CD4-positive, alpha-beta memory T cell (primary cell): ENCODE measurements around the gene BEST1. TPM values are rescaled to one million over a fixed set of nuclear protein-coding genes. Genes with fewer than 3 reads are reported as not detected.
A peak's percentile ranks its signal among the peaks of the same experiment; 100 is the strongest.

Source experiments
- CTCF ChIA-PET: fragments of 350-600 bp; sonication (Branson Sonifier 250); formaldehyde crosslinking; loops from one replicate; lab custom pipeline; 2021; ENCODE audit warnings: inconsistent platforms; ENCODE audit not compliant: partially characterized antibody; lab: Charles Lee
- POLR2A ChIA-PET: fragments of 350-600 bp; sonication (Branson Sonifier 250); formaldehyde crosslinking; loops from one replicate; lab custom pipeline; 2021; ENCODE audit not compliant: partially characterized antibody; lab: Charles Lee
- DNase-seq, 5 donors: peaks; one replicate each; pipeline versions ENCODE4 v3.0.0 to v3.0.0-alpha.2; 2020 to 2022; ENCODE audit warnings: mixed read lengths in 1 of 5
- H3K27ac ChIP-seq: one replicate; pipeline ENCODE4 v1.7.0; 2013; ENCODE audit warnings: low read depth, low read length
- H3K27me3 ChIP-seq: 2 replicates; pipeline ENCODE4 v1.7.0; 2013; ENCODE audit warnings: mild to moderate bottlenecking, low read length, moderate library complexity; ENCODE audit not compliant: insufficient read depth
- H3K36me3 ChIP-seq: 2 replicates; pipeline ENCODE4 v1.7.0; 2013; ENCODE audit warnings: mild to moderate bottlenecking, low read length, moderate library complexity; ENCODE audit not compliant: insufficient read depth
- H3K4me1 ChIP-seq: 2 replicates; pipeline ENCODE4 v1.7.0; 2013; ENCODE audit warnings: mild to moderate bottlenecking, low read length, moderate library complexity; ENCODE audit not compliant: insufficient read depth
- H3K4me3 ChIP-seq, 2 donors: one replicate each; pipeline ENCODE4 v1.7.0; 2013; ENCODE audit warnings: low read length in 2 of 2, mild to moderate bottlenecking in 1 of 2
- H3K9me3 ChIP-seq, 2 donors: one replicate each; pipeline ENCODE4 v1.7.0; 2013; ENCODE audit warnings: low read length in 2 of 2, control low read depth in 1 of 2; ENCODE audit not compliant: control insufficient read depth in 1 of 2
- H3K27ac Mint-ChIP-seq, 7 donors: one replicate each; pipeline ENCODE4 v1.8.0; 2020 to 2021; ENCODE audit warnings: mixed read lengths in 7 of 7, mild to moderate bottlenecking in 6 of 7, inconsistent platforms in 3 of 7, moderate library complexity in 3 of 7
- H3K27me3 Mint-ChIP-seq, 2 donors: one replicate each; pipeline ENCODE4 v1.8.0; 2020 to 2021; ENCODE audit warnings: mixed read lengths in 2 of 2
- H3K36me3 Mint-ChIP-seq, 2 donors: one replicate each; pipeline ENCODE4 v1.8.0; 2020 to 2021; ENCODE audit warnings: mixed read lengths in 2 of 2, inconsistent platforms in 1 of 2, mild to moderate bottlenecking in 1 of 2
- H3K4me1 Mint-ChIP-seq, 4 donors: one replicate each; pipeline ENCODE4 v1.8.0; 2020 to 2021; ENCODE audit warnings: mixed read lengths in 4 of 4, mild to moderate bottlenecking in 1 of 4
- H3K4me3 Mint-ChIP-seq, 8 donors: one replicate each; pipeline ENCODE4 v1.8.0; 2020 to 2021; ENCODE audit warnings: mixed read lengths in 8 of 8, mild to moderate bottlenecking in 7 of 8, moderate library complexity in 6 of 8, inconsistent platforms in 3 of 8
- H3K9me3 Mint-ChIP-seq, 8 donors: one replicate each; pipeline ENCODE4 v1.8.0; 2020 to 2021; ENCODE audit warnings: mixed read lengths in 8 of 8, mild to moderate bottlenecking in 5 of 8, inconsistent platforms in 3 of 8, moderate library complexity in 1 of 8
- intact Hi-C: fragments of 100-400 bp; cut with micrococcal nuclease; formaldehyde crosslinking; loops from one replicate; pipeline ENCODE4 v1.15.1; 2023
- polyA plus RNA-seq, 2 donors: library from polyadenylated mRNA; unstranded; fragments of 300-500 nt; fragmentation: Illumina TruSeq; gene quantifications; one replicate each; pipeline ENCODE4 v1.2.3, GENCODE V29; 2021
- total RNA-seq, 2 experiments: library from RNA; stranded (reverse); gene quantifications; one replicate each; pipeline ENCODE4 v1.2.3, GENCODE V29; 2021

Gene BEST1
- total and polyA plus RNA-seq, 4 experiments from 2014 or later, result 0.26 to 1.3 (median 0.89) TPM

- Mint-ChIP-seq H3K4me1 (peaks cover 28 to 43% (median 35%) of the 10 kb centered on the region in 4 donors), H3K4me3 (no peak overlapping the region), H3K9me3 (peaks cover 0 to 8% (median 0%) of the 10 kb centered on the region in 8 donors), H3K27ac (peak overlapping the region in 5 of 7 donors; percentile 12 to 90 (median 71)), H3K36me3 (peaks cover 24 to 28% of the 10 kb centered on the region in 2 donors), H3K27me3 (no peaks in the 10 kb centered on the region)
- ChIA-PET CTCF (interaction anchor here (1.5 to 14.1 kb wide), 3 partner anchors 10 to 122 kb away, joined by 4 to 90 read pairs (median 9); no protein-coding TSS in a partner anchor), POLR2A (interaction anchor here (2.1 kb wide), 1 partner anchor 65 kb away, joined by 7 read pairs; no protein-coding TSS in a partner anchor)
- Histone ChIP-seq H3K36me3 (peaks cover 17% of the 10 kb centered on the region), H3K4me1 (peaks cover 32% of the 10 kb centered on the region), H3K27ac (no peak overlapping the region), H3K9me3 (no peaks in the 10 kb centered on the region), H3K27me3 (peaks cover 6% of the 10 kb centered on the region), H3K4me3 (no peak overlapping the region)
- no peak for DNase-seq
- intact Hi-C loops, result no loop called here
Observed at GRCh38 chr11:61960532-61960931, 10.4 kb downstream of the BEST1 start.

GRCh38 chr11:61961570-61962212, 11.5 kb downstream of the BEST1 start:
- intact Hi-C loops, result no loop called here
- ChIA-PET CTCF (interaction anchor here (2.4 to 14.1 kb wide), 2 partner anchors 14 to 121 kb away, joined by 9 to 90 read pairs; no protein-coding TSS in a partner anchor), POLR2A (interaction anchor here (0.5 to 2.1 kb wide), 4 partner anchors 64 to 121 kb away, joined by 3 to 7 read pairs (median 3); no protein-coding TSS in a partner anchor)
- H3K9me3 Mint-ChIP-seq, result peaks cover 0 to 8% (median 0%) of the 10 kb centered on the region in 8 donors
- H3K4me3 Mint-ChIP-seq, result peak overlapping the region in 3 of 8 donors; percentile 13 to 39 (median 25)
- H3K4me1 ChIP-seq, result peaks cover 29% of the 10 kb centered on the region
- H3K36me3 Mint-ChIP-seq, result peaks cover 29 to 40% of the 10 kb centered on the region in 2 donors
- no peaks in the 10 kb centered on the region for H3K27me3 ChIP-seq
- peaks cover 20% of the 10 kb centered on the region for H3K36me3 ChIP-seq
- no peaks in the 10 kb centered on the region for H3K9me3 ChIP-seq
- no peak for DNase-seq
- no peak overlapping the region for H3K4me3 ChIP-seq
- H3K27me3 Mint-ChIP-seq, result no peaks in the 10 kb centered on the region
- peaks cover 27 to 46% (median 34%) of the 10 kb centered on the region in 4 donors for H3K4me1 Mint-ChIP-seq
- H3K27ac Mint-ChIP-seq, result peak overlapping the region; percentile 26 to 98 (median 83)
- H3K27ac ChIP-seq, result no peak overlapping the region

GRCh38 chr11:61962213-61963015, 12.3 kb downstream of the BEST1 start:
- peak overlapping the region; percentile 63 to 99 (median 97) for H3K27ac Mint-ChIP-seq
- CTCF ChIA-PET, result interaction anchor here (2.4 to 14.1 kb wide), 2 partner anchors 15 to 120 kb away, joined by 9 to 90 read pairs; no protein-coding TSS in a partner anchor
- Histone ChIP-seq H3K27me3 (no peaks in the 10 kb centered on the region), H3K4me3 (no peak overlapping the region), H3K4me1 (peaks cover 29% of the 10 kb centered on the region), H3K36me3 (peaks cover 20% of the 10 kb centered on the region), H3K9me3 (no peaks in the 10 kb centered on the region), H3K27ac (peak overlapping the region; percentile 32)
- H3K4me1 Mint-ChIP-seq, result peaks cover 27 to 46% (median 34%) of the 10 kb centered on the region in 4 donors
- peak in 3 of 5 donors; percentile 25 to 46 (median 28) for DNase-seq
- intact Hi-C loops, result no loop called here
- H3K27me3 Mint-ChIP-seq, result no peaks in the 10 kb centered on the region
- POLR2A ChIA-PET, result interaction anchor here (0.7 to 11.4 kb wide), 4 partner anchors 64 to 147 kb away, joined by 3 to 352 read pairs (median 4); no protein-coding TSS in a partner anchor
- H3K9me3 Mint-ChIP-seq, result peaks cover 0 to 11% (median 0%) of the 10 kb centered on the region in 8 donors
- peaks cover 29 to 45% of the 10 kb centered on the region in 2 donors for H3K36me3 Mint-ChIP-seq
- H3K4me3 Mint-ChIP-seq, result peak overlapping the region in 4 of 8 donors; percentile 40 to 90 (median 58)

- ChIA-PET POLR2A (interaction anchor here (0.7 to 11.4 kb wide), 3 partner anchors 64 to 148 kb away, joined by 3 to 352 read pairs (median 6); no protein-coding TSS in a partner anchor), CTCF (interaction anchor here (1.2 to 14.1 kb wide), 3 partner anchors 15 to 120 kb away, joined by 3 to 90 read pairs (median 5); no protein-coding TSS in a partner anchor)
- Histone ChIP-seq H3K27me3 (no peaks in the 10 kb centered on the region), H3K4me1 (peaks cover 29% of the 10 kb centered on the region), H3K27ac (peak overlapping the region; percentile 32), H3K4me3 (no peak overlapping the region), H3K36me3 (peaks cover 20% of the 10 kb centered on the region), H3K9me3 (no peaks in the 10 kb centered on the region)
- Mint-ChIP-seq H3K27me3 (no peaks in the 10 kb centered on the region), H3K4me3 (peak overlapping the region in 5 of 8 donors; percentile 54 to 90 (median 63)), H3K4me1 (peaks cover 27 to 50% (median 34%) of the 10 kb centered on the region in 4 donors), H3K9me3 (peaks cover 0 to 11% (median 0%) of the 10 kb centered on the region in 8 donors), H3K27ac (peak overlapping the region; percentile 63 to 99 (median 97)), H3K36me3 (peaks cover 29 to 49% of the 10 kb centered on the region in 2 donors)
- intact Hi-C loops, result no loop called here
- DNase-seq, result peak in 4 of 5 donors; percentile 22 to 65 (median 42)
Observed at GRCh38 chr11:61963016-61963281, 12.8 kb downstream of the BEST1 start.

- Histone ChIP-seq H3K4me3 (no peak overlapping the region), H3K4me1 (peaks cover 32% of the 10 kb centered on the region), H3K9me3 (no peaks in the 10 kb centered on the region), H3K27me3 (no peaks in the 10 kb centered on the region), H3K36me3 (peaks cover 20% of the 10 kb centered on the region), H3K27ac (peak overlapping the region; percentile 32)
- ChIA-PET POLR2A (interaction anchor here (1.0 to 11.4 kb wide), 4 partner anchors 15 to 119 kb away, joined by 3 to 352 read pairs (median 5); no protein-coding TSS in a partner anchor), CTCF (interaction anchor here (1.2 to 14.1 kb wide), 3 partner anchors 16 to 119 kb away, joined by 3 to 90 read pairs (median 5); no protein-coding TSS in a partner anchor)
- Mint-ChIP-seq H3K4me3 (peak overlapping the region; percentile 10 to 90 (median 62)), H3K27ac (peak overlapping the region; percentile 89 to 99 (median 97)), H3K27me3 (no peaks in the 10 kb centered on the region), H3K9me3 (peaks cover 0 to 11% (median 0%) of the 10 kb centered on the region in 8 donors), H3K36me3 (peaks cover 29 to 51% of the 10 kb centered on the region in 2 donors), H3K4me1 (peaks cover 29 to 55% (median 36%) of the 10 kb centered on the region in 4 donors)
- peak; percentile 40 to 67 (median 49) for DNase-seq
- intact Hi-C loops, result no loop called here
Observed at GRCh38 chr11:61963282-61964057, 13.3 kb downstream of the BEST1 start.

- H3K27me3 ChIP-seq, result no peaks in the 10 kb centered on the region
- DNase-seq, result peak in 3 of 5 donors; percentile 38 to 53 (median 51)
- Mint-ChIP-seq H3K4me3 (peak overlapping the region; percentile 46 to 94 (median 62)), H3K9me3 (peaks cover 0 to 11% (median 0%) of the 10 kb centered on the region in 8 donors), H3K4me1 (peaks cover 30 to 60% (median 39%) of the 10 kb centered on the region in 4 donors), H3K36me3 (peaks cover 29 to 51% of the 10 kb centered on the region in 2 donors), H3K27ac (peak overlapping the region; percentile 89 to 99 (median 97)), H3K27me3 (no peaks in the 10 kb centered on the region)
- intact Hi-C loops, result no loop called here
- no peak overlapping the region for H3K27ac ChIP-seq
- H3K9me3 ChIP-seq, result no peaks in the 10 kb centered on the region
- H3K36me3 ChIP-seq, result peaks cover 20% of the 10 kb centered on the region
- no peak overlapping the region for H3K4me3 ChIP-seq
- CTCF ChIA-PET, result interaction anchor here (1.2 to 14.1 kb wide), 3 partner anchors 16 to 118 kb away, joined by 3 to 90 read pairs (median 5); no protein-coding TSS in a partner anchor
- POLR2A ChIA-PET, result interaction anchor here (1.0 to 11.4 kb wide), 4 partner anchors 16 to 118 kb away, joined by 3 to 352 read pairs (median 5); no protein-coding TSS in a partner anchor
- peaks cover 36% of the 10 kb centered on the region for H3K4me1 ChIP-seq
Observed at GRCh38 chr11:61964058-61964665, 14.0 kb downstream of the BEST1 start.
